RWPE1 (cell line): Measurements from ENCODE around the gene DUOXA1.

Source experiments
- CTCF ChIA-PET: fragments of 350-600 bp; sonication (Branson Sonifier 250); formaldehyde crosslinking; extraction: SDS; loops from one replicate; lab custom pipeline; 2021; lab: Yijun Ruan, JAX
- POLR2A ChIA-PET: fragments of 400-600 bp; formaldehyde crosslinking; extraction: SDS; loops from one replicate; lab custom pipeline; 2020; ENCODE audit warnings: antibody characterized with exemption; ENCODE audit not compliant: low non-redundant PET; lab: Yijun Ruan, JAX
- DNase-seq: peaks from one replicate; pipeline ENCODE4 v3.0.0; 2012; ENCODE audit warnings: low spot score
- H3K27ac ChIP-seq: fragments of 450-650 bp; 2 replicates; pipeline ENCODE4 v1.5.1; 2017
- TF ChIP-seq, protein P1 (sequence below): fragments of 450-650 bp; conservative IDR thresholded peaks from 2 replicates; pipeline ENCODE4 v1.5.1; 2017; ENCODE audit warnings: low read depth, mild to moderate bottlenecking

DUOXA1 gene

DNA sequence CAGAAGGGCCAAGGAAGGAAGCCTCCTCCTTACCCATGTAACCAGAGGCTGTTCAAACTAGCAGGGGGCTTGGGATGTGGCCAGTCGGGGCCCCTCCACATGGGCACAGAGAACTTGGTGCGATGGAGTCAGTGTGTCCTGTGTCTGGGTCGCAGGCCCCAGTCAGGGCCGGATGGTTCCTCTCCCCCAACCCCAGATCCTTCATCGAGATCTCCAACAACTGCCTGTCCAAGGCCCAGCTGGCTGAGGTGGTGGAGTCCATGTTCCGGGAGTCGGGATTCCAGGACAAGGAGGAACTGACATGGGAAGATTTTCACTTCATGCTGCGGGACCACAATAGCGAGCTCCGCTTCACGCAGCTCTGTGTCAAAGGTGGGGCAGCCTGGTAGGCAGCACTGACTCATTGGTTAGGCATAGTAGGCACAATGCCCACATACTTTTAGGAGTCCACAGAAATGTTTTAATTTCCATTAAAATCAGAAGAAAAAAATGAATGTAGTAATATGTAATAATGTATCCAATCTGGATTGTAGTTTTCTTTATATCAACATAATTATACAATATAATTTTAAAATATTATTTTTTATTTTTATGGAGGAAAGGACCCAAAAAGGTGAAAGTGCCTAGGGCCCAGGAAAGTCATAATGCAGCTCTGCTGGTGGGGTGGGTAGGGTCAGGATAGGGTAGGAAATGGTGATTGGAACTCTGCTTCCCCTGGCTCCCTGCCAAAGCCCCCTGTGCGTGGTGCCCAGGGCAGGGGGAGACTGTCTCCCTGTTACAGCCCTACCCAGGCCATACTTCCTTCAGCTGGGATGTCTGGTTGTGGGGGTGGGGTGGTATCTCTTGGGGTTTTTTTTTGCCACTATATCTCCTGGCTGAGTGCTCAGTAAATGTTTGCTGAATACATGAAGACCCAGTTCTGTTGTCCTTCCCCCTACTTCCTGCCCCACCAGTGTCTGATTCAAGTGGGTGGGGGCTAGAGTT is 18.7 kb upstream of the DUOXA1 start:
- peak; percentile 74 for DNase-seq
- TF ChIP-seq, protein P1, sequence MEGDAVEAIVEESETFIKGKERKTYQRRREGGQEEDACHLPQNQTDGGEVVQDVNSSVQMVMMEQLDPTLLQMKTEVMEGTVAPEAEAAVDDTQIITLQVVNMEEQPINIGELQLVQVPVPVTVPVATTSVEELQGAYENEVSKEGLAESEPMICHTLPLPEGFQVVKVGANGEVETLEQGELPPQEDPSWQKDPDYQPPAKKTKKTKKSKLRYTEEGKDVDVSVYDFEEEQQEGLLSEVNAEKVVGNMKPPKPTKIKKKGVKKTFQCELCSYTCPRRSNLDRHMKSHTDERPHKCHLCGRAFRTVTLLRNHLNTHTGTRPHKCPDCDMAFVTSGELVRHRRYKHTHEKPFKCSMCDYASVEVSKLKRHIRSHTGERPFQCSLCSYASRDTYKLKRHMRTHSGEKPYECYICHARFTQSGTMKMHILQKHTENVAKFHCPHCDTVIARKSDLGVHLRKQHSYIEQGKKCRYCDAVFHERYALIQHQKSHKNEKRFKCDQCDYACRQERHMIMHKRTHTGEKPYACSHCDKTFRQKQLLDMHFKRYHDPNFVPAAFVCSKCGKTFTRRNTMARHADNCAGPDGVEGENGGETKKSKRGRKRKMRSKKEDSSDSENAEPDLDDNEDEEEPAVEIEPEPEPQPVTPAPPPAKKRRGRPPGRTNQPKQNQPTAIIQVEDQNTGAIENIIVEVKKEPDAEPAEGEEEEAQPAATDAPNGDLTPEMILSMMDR = no peak
- ChIA-PET POLR2A (no interaction called here), CTCF (interaction anchor here (0.6 to 2.0 kb wide), 3 partner anchors 15 to 30 kb away, joined by 4 to 8 read pairs (median 7); no protein-coding TSS in a partner anchor)
- peak overlapping the region; percentile 60 for H3K27ac ChIP-seq

GRCh38 chr15:45147606-45148005 is 17.9 kb upstream of the DUOXA1 start:
- TF ChIP-seq, protein P1 = no peak
- ChIA-PET CTCF (interaction anchor here (1.0 to 2.5 kb wide), 3 partner anchors 15 to 29 kb away, joined by 7 to 9 read pairs (median 8); no protein-coding TSS in a partner anchor), POLR2A (no interaction called here)
- no peak for DNase-seq
- peak overlapping the region; percentile 60 for H3K27ac ChIP-seq

DNA sequence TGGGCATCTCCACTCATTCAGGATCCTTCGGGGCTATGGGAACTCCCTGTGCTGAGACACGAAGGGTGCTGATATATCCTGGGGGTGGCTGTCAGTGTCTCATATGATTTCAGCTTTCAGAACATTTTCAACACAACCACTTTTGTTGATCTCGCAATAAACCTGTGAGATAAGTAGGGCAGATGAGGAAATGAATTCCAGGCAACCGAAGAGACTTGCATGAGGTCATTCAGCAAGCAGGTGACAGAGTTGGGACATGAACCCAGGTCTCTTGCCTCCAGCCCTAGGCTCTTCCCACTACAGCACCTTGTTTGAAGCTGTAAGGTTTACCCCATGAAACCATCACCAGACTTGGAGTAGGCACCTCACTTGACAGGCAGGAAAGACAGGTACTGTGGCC is 16.7 kb upstream of the DUOXA1 start:
- TF ChIP-seq, protein P1 = no peak
- no peak overlapping the region for H3K27ac ChIP-seq
- ChIA-PET CTCF (interaction anchor here (2.0 to 2.5 kb wide), 2 partner anchors 16 to 28 kb away, joined by 8 to 9 read pairs; no protein-coding TSS in a partner anchor), POLR2A (no interaction called here)
- no peak for DNase-seq

- H3K27ac ChIP-seq = no peak overlapping the region
- POLR2A ChIA-PET = no interaction called here
- CTCF ChIA-PET = interaction anchor here (0.6 kb wide), 1 partner anchor 12 kb away, joined by 4 read pairs; no protein-coding TSS in a partner anchor
- TF ChIP-seq, protein P1 = no peak
- no peak for DNase-seq
Measured at GRCh38 chr15:45144775-45145174, 15.1 kb upstream of the DUOXA1 start.

DNA sequence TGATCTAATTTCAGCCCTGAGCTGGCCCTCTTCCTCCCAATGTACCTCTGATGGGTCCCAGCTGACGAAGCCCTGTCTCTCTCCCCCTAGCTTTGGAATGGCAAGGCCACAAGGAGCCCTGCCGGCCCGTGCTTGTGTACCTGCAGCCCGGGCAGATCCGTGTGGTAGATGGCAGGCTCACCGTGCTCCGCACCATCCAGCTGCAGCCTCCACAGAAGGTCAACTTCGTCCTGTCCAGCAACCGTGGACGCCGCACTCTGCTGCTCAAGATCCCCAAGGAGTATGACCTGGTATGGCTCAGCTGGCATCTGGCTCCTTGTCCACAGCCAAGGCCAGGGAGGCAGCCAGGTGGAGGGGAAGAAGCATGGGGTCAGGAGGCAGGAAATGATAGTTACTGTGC is 14.3 kb upstream of the DUOXA1 start:
- TF ChIP-seq, protein P1 = no peak
- H3K27ac ChIP-seq = no peak overlapping the region
- POLR2A ChIA-PET = no interaction called here
- no peak for DNase-seq
- CTCF ChIA-PET = interaction anchor here (0.5 kb wide), 1 partner anchor 31 kb away, joined by 3 read pairs; no protein-coding TSS in a partner anchor

DNA sequence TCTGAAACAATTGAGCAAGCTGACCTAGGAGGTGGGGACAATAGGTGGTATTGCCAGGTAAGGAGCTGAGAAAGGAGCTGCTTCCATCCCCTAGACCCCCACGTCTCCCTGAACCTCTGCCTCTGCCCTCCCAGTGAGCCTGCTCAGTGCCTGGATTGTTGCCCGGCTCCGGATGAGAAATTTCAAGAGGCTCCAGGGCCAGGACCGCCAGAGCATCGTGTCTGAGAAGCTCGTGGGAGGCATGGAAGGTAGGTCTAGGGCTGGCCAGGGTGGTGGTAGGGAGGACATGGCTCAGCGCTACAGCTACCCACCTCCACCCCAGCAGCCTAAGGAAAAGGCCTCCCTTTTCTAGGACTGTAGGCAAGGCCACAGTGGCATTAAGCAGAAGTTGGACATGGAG is 13.4 kb upstream of the DUOXA1 start:
- no peak overlapping the region for H3K27ac ChIP-seq
- ChIA-PET CTCF (no interaction called here), POLR2A (no interaction called here)
- TF ChIP-seq, protein P1 = no peak
- DNase-seq = no peak
